Endothelial cell of umbilical vein (primary cell): ENCODE data around the gene FZR1. TPM values are rescaled to one million over a fixed set of nuclear protein-coding genes. Genes with fewer than 3 reads are reported as not detected.

Source experiments
- BruUV-seq: library from RNA; stranded (reverse); fragments of 400-500 nt; replicated peaks from 2 replicates; lab custom pipeline; 2021; lab: Mats Ljungman, UMichigan
- CTCF ChIA-PET: fragments of 300-600, 350-600 bp; sonication (Branson Sonifier 250); formaldehyde crosslinking; loops from one replicate; lab custom pipeline; 2021; ENCODE audit warnings: antibody characterized with exemption, inconsistent platforms; lab: Charles Lee
- POLR2A ChIA-PET: fragments of 300-600, 350-600 bp; sonication (Branson Sonifier 250); formaldehyde crosslinking; loops from one replicate; lab custom pipeline; 2021; ENCODE audit warnings: antibody characterized with exemption, inconsistent platforms; lab: Charles Lee
- DNase-seq: peaks from one replicate; pipeline ENCODE4 v3.0.0-alpha.2; 2011; ENCODE audit warnings: low read depth, low spot score
- FAIRE-seq: peaks from 2 replicates; lab custom pipeline; 2011; peaks lifted over from hg19 to GRCh38; lab: Jason Lieb, UNC
- H2AFZ ChIP-seq: 2 replicates; pipeline ENCODE4 v1.6.0; 2012; ENCODE audit warnings: low read depth, low read length, control low read depth, inconsistent platforms
- H3K27ac ChIP-seq: 2 replicates; pipeline ENCODE4 v1.5.1; 2011; ENCODE audit warnings: low read depth, mild to moderate bottlenecking, control low read depth, low read length, moderate library complexity; ENCODE audit not compliant: insufficient read depth
- H3K27me3 ChIP-seq, 2 experiments: 2 replicates each; pipeline versions ENCODE4 v1.6.0 to v1.6.1; 2011; ENCODE audit warnings: low read length in 2 of 2, mixed read lengths in 1 of 2; ENCODE audit not compliant: control insufficient read depth in 2 of 2, insufficient read depth in 2 of 2
- H3K36me3 ChIP-seq, 2 experiments: 2 replicates in 1 of 2; 3 replicates in 1 of 2; pipeline ENCODE4 v1.5.1; 2011; ENCODE audit warnings: low read length in 2 of 2, mild to moderate bottlenecking in 1 of 2, moderate library complexity in 1 of 2; ENCODE audit not compliant: control insufficient read depth in 2 of 2, insufficient read depth in 2 of 2; ENCODE audit errors: extremely low read depth in 1 of 2
- H3K4me1 ChIP-seq: 3 replicates; pipeline ENCODE4 v1.5.1; 2011; ENCODE audit warnings: mild to moderate bottlenecking, low read length; ENCODE audit not compliant: control insufficient read depth, insufficient read depth; ENCODE audit errors: extremely low read depth
- H3K4me2 ChIP-seq: 2 replicates; pipeline ENCODE4 v1.6.1; 2011; ENCODE audit warnings: low read length, control low read depth, mixed read lengths; ENCODE audit not compliant: insufficient read depth
- H3K4me3 ChIP-seq, 3 experiments: fragments of 200-600 bp in 1 of 3; sonication (generic), shearing (Covaris generic) in 1 of 3; replicated peaks in 1 of 3; 2 replicates each; pipeline ENCODE4 v1.5.1; 2011 to 2016; ENCODE audit warnings: control low read depth in 3 of 3, low read length in 3 of 3, mild to moderate bottlenecking in 2 of 3, inconsistent platforms in 1 of 3, low read depth in 1 of 3, moderate library complexity in 1 of 3; ENCODE audit not compliant: insufficient read depth in 1 of 3
- H3K79me2 ChIP-seq: 2 replicates; pipeline ENCODE4 v1.6.0; 2012; ENCODE audit warnings: low read length, inconsistent platforms; ENCODE audit not compliant: control insufficient read depth, insufficient read depth
- H3K9ac ChIP-seq: replicated peaks from 2 replicates; pipeline ENCODE3; 2011; ENCODE audit warnings: low read length, control low read depth; ENCODE audit not compliant: insufficient read depth; ENCODE audit errors: extremely low read depth
- H3K9me1 ChIP-seq: replicated peaks from 3 replicates; pipeline ENCODE4 v1.6.0; 2011; ENCODE audit warnings: mild to moderate bottlenecking, low read length; ENCODE audit not compliant: control insufficient read depth, insufficient read depth; ENCODE audit errors: extremely low read depth
- H3K9me3 ChIP-seq: replicated peaks from 2 replicates; pipeline ENCODE4 v1.5.1; 2012; ENCODE audit warnings: low read length, inconsistent platforms; ENCODE audit not compliant: control insufficient read depth, insufficient read depth
- H4K20me1 ChIP-seq: replicated peaks from 2 replicates; pipeline ENCODE3; 2011; ENCODE audit warnings: mild to moderate bottlenecking, low read length; ENCODE audit not compliant: control insufficient read depth, insufficient read depth; ENCODE audit errors: extremely low read depth
- EZH2 ChIP-seq: IDR thresholded peaks from 2 replicates; pipeline ENCODE4 v1.6.1; 2012; ENCODE audit warnings: borderline replicate concordance, low read depth, mild to moderate bottlenecking, moderate library complexity, low read length, inconsistent platforms; ENCODE audit not compliant: severe bottlenecking
- GATA2 ChIP-seq: IDR thresholded peaks from 2 replicates; pipeline ENCODE4 v1.7.0; 2011; ENCODE audit warnings: low read depth, mild to moderate bottlenecking, moderate library complexity, mixed read lengths, low read length; ENCODE audit not compliant: insufficient read length, insufficient read depth
- JUN ChIP-seq: IDR thresholded peaks from 2 replicates; pipeline ENCODE4 v1.6.1; 2011; ENCODE audit warnings: borderline replicate concordance, low read depth; ENCODE audit not compliant: insufficient read length, insufficient read depth
- MYC ChIP-seq: IDR thresholded peaks from one replicate; pipeline ENCODE4 v1.6.1; 2011; ENCODE audit warnings: mild to moderate bottlenecking, low read depth, low read length
- POLR2A ChIP-seq: IDR thresholded peaks from 2 replicates; pipeline ENCODE4 v1.6.1; 2012; ENCODE audit warnings: low read depth, mild to moderate bottlenecking, control low read depth, low read length
- POLR2AphosphoS5 ChIP-seq: IDR thresholded peaks from 2 replicates; pipeline ENCODE4 v1.6.1; 2012; ENCODE audit warnings: low read depth, mild to moderate bottlenecking, control low read depth, low read length, moderate library complexity; ENCODE audit not compliant: insufficient read depth
- dilution Hi-C: fragments of 300-500 bp; cut with MboI; formaldehyde crosslinking; loops from one replicate; pipeline ENCODE4 v1.15.0; 2019; ENCODE audit warnings: low sequenced_read_pairs; ENCODE audit not compliant: extremely low pct_ligation_motif_present
- intact Hi-C: fragments of 100-400 bp; cut with micrococcal nuclease; formaldehyde crosslinking; loops from one replicate; pipeline ENCODE4 v1.10.0; 2022
- polyA plus RNA-seq, 4 experiments: library from polyadenylated mRNA; depleted of rRNA in 3 of 4; stranded (reverse) in 3 of 4; unstranded in 1 of 4; fragments of >200 nt; gene quantifications; 2 replicates each; pipeline versions ENCODE4 v1.2.1 to v1.2.3, GENCODE V29; 2011 to 2012; ENCODE audit warnings: missing spikeins in 1 of 4
- total RNA-seq: library from RNA; stranded (reverse); gene quantifications from 2 replicates; pipeline ENCODE4 v1.2.3, GENCODE V29; 2021
- TF ChIP-seq, protein P1 (sequence below): IDR thresholded peaks from 2 replicates; pipeline ENCODE4 v1.6.1; 2011; ENCODE audit not compliant: insufficient read depth, insufficient read length
- TF ChIP-seq, protein P2 (sequence below), 2 donors: IDR thresholded peaks; 1 replicate in 1 of 2; 2 replicates in 1 of 2; pipeline ENCODE4 v1.5.1; 2011; ENCODE audit warnings: low read length in 2 of 2, mild to moderate bottlenecking in 2 of 2, moderate library complexity in 2 of 2, control low read depth in 1 of 2, inconsistent platforms in 1 of 2, low read depth in 1 of 2; ENCODE audit not compliant: insufficient read depth in 1 of 2; ENCODE audit errors: extremely low read depth in 1 of 2

FZR1 gene
- total and polyA plus RNA-seq, 2 donors (not counting 3 experiments of a cell fraction or from before 2014, with no cell fraction given): 35.9 to 60.4 TPM

DNA sequence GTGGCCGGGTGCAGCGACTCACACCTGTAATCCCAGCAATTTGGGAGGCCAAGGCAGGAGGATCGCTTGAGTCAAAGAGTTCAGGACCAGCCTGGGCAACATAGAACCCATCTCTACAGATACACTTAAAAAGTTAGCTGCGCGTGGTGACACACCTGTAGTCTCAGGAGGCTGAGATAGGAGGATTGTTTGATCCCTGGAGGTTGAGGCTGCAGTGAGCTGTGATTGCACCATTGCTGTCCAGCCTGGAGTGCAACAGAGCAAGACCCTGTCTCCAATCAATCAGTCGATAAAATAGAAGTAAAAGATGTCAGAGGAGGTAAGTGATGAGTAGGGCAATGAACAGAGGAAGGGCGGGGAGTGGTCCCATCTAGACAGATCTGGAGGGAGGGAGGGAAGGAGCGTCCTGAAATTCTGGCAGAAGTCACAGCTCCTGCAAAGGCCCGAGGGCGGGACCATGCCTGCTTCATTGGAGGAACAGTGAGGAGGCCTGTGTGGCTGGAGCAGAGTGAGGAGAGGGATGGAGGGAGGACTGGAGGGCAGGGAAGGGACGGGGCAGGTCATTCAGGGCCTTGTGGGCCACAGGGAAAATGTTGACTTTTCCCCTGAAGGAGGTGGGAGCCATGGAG lies 35.5 kb upstream of the FZR1 start:
- H4K20me1 ChIP-seq: no peaks in the 10 kb centered on the region
- DNase-seq (no peak), FAIRE-seq (no peak)
- no peak overlapping the region for H3K27ac ChIP-seq
- H3K79me2 ChIP-seq: no peaks in the 10 kb centered on the region
- dilution Hi-C loops (no loop called here), intact Hi-C loops (loop anchor here (5.0 kb wide), 1 partner anchor 163 kb away; no protein-coding TSS in a partner anchor)
- H3K4me3 ChIP-seq: no peak overlapping the region
- no TSS peak for BruUV-seq
- no peak overlapping the region for H2AFZ ChIP-seq
- H3K9ac ChIP-seq: no peak overlapping the region
- ChIA-PET POLR2A (no interaction called here), CTCF (interaction anchor here (0.8 to 3.9 kb wide), 14 partner anchors 12 to 168 kb away, joined by 3 to 39 read pairs (median 4); partner anchors contain the start of gene SMIM44)
- TF ChIP-seq POLR2AphosphoS5 (no peak), JUN (no peak), EZH2 (no peak), POLR2A (no peak), MYC (no peak), GATA2 (no peak)
- TF ChIP-seq, protein P1, sequence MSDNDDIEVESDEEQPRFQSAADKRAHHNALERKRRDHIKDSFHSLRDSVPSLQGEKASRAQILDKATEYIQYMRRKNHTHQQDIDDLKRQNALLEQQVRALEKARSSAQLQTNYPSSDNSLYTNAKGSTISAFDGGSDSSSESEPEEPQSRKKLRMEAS: no peak
- TF ChIP-seq, protein P2, sequence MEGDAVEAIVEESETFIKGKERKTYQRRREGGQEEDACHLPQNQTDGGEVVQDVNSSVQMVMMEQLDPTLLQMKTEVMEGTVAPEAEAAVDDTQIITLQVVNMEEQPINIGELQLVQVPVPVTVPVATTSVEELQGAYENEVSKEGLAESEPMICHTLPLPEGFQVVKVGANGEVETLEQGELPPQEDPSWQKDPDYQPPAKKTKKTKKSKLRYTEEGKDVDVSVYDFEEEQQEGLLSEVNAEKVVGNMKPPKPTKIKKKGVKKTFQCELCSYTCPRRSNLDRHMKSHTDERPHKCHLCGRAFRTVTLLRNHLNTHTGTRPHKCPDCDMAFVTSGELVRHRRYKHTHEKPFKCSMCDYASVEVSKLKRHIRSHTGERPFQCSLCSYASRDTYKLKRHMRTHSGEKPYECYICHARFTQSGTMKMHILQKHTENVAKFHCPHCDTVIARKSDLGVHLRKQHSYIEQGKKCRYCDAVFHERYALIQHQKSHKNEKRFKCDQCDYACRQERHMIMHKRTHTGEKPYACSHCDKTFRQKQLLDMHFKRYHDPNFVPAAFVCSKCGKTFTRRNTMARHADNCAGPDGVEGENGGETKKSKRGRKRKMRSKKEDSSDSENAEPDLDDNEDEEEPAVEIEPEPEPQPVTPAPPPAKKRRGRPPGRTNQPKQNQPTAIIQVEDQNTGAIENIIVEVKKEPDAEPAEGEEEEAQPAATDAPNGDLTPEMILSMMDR (IDR thresholded peaks at IDR 0.05; ENCODE audit: extremely low read depth in 1 of 2, insufficient read depth in 1 of 2, low read depth in 1 of 2, low read length in 2 of 2): no peak
- no peaks in the 10 kb centered on the region for H3K9me3 ChIP-seq
- no peaks in the 10 kb centered on the region for H3K9me1 ChIP-seq
- no peaks in the 10 kb centered on the region for H3K4me1 ChIP-seq
- H3K4me2 ChIP-seq: no peak overlapping the region
- H3K27me3 ChIP-seq: no peaks in the 10 kb centered on the region
- H3K36me3 ChIP-seq: no peaks in the 10 kb centered on the region
